Activated CD8-positive, alpha-beta T cell treated with anti-CD3 and anti-CD28 coated beads for 36 hours (primary cell): ENCODE results near the gene PLCH1. TPM values are rescaled to one million over a fixed set of nuclear protein-coding genes. Genes with fewer than 3 reads are reported as not detected.
"Not testable (repeated sequence)": the region's sequence is repeated elsewhere in the genome, so short reads cannot be mapped to it uniquely, and the experiment has no call there.

Experiments
- ATAC-seq: fragments of 200-7000 bp; cut with Tn5 transposase; one replicate; pipeline ENCODE4 v1.10.0; 2021; ENCODE audit warnings: mild to moderate bottlenecking, moderate library complexity
- CTCF ChIA-PET: fragments of 350-600 bp; sonication (Branson Sonifier 250); formaldehyde crosslinking; loops from one replicate; lab custom pipeline; 2021; ENCODE audit warnings: antibody characterized with exemption; lab: Charles Lee
- POLR2A ChIA-PET: fragments of 350-600 bp; sonication (Branson Sonifier 250); formaldehyde crosslinking; loops from one replicate; lab custom pipeline; 2021; ENCODE audit warnings: antibody characterized with exemption; lab: Charles Lee
- DNase-seq: peaks from one replicate; pipeline ENCODE4 v3.0.0-alpha.2; 2020
- H3K27ac Mint-ChIP-seq: one replicate; pipeline ENCODE4 v1.8.0; 2021; ENCODE audit warnings: mild to moderate bottlenecking, mixed read lengths
- H3K27me3 Mint-ChIP-seq: one replicate; pipeline ENCODE4 v1.8.0; 2021; ENCODE audit warnings: mixed read lengths
- H3K36me3 Mint-ChIP-seq: one replicate; pipeline ENCODE4 v1.8.0; 2021; ENCODE audit warnings: low read depth, mixed read lengths
- H3K4me1 Mint-ChIP-seq: one replicate; pipeline ENCODE4 v1.8.0; 2021; ENCODE audit warnings: low read depth, mixed read lengths
- H3K4me3 Mint-ChIP-seq: one replicate; pipeline ENCODE4 v1.8.0; 2021; ENCODE audit warnings: mild to moderate bottlenecking, moderate library complexity, mixed read lengths
- H3K9me3 Mint-ChIP-seq: one replicate; pipeline ENCODE4 v1.8.0; 2021; ENCODE audit warnings: mixed read lengths
- intact Hi-C: fragments of 100-400 bp; cut with micrococcal nuclease; formaldehyde crosslinking; loops from one replicate; pipeline ENCODE4 v1.10.0; 2022
- total RNA-seq, 2 experiments: library from RNA; stranded (reverse); gene quantifications; one replicate each; pipeline ENCODE4 v1.2.3, GENCODE V29; 2021
- TF ChIP-seq, protein P1 (sequence below): fragments of 200-600 bp; IDR thresholded peaks from one replicate; pipeline ENCODE4 v1.8.0; 2022; ENCODE audit warnings: antibody characterized with exemption, mild to moderate bottlenecking

PLCH1 gene
- total RNA-seq, 2 experiments from 2014 or later = 0.20 to 0.32 TPM

GRCh38 chr3:155629056-155629455 is 115.8 kb downstream of the PLCH1 start:
- peaks cover 2% of the 10 kb centered on the region for H3K27me3 Mint-ChIP-seq
- no peaks in the 10 kb centered on the region for H3K9me3 Mint-ChIP-seq
- ATAC-seq = no peak
- H3K4me1 Mint-ChIP-seq = no peaks in the 10 kb centered on the region
- H3K27ac Mint-ChIP-seq = no peak overlapping the region
- intact Hi-C loops = no loop called here
- TF ChIP-seq, protein P1, sequence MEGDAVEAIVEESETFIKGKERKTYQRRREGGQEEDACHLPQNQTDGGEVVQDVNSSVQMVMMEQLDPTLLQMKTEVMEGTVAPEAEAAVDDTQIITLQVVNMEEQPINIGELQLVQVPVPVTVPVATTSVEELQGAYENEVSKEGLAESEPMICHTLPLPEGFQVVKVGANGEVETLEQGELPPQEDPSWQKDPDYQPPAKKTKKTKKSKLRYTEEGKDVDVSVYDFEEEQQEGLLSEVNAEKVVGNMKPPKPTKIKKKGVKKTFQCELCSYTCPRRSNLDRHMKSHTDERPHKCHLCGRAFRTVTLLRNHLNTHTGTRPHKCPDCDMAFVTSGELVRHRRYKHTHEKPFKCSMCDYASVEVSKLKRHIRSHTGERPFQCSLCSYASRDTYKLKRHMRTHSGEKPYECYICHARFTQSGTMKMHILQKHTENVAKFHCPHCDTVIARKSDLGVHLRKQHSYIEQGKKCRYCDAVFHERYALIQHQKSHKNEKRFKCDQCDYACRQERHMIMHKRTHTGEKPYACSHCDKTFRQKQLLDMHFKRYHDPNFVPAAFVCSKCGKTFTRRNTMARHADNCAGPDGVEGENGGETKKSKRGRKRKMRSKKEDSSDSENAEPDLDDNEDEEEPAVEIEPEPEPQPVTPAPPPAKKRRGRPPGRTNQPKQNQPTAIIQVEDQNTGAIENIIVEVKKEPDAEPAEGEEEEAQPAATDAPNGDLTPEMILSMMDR = no peak
- no peak for DNase-seq
- no peaks in the 10 kb centered on the region for H3K36me3 Mint-ChIP-seq
- CTCF ChIA-PET = no interaction called here
- no peak overlapping the region for H3K4me3 Mint-ChIP-seq
- POLR2A ChIA-PET = no interaction called here

DNA sequence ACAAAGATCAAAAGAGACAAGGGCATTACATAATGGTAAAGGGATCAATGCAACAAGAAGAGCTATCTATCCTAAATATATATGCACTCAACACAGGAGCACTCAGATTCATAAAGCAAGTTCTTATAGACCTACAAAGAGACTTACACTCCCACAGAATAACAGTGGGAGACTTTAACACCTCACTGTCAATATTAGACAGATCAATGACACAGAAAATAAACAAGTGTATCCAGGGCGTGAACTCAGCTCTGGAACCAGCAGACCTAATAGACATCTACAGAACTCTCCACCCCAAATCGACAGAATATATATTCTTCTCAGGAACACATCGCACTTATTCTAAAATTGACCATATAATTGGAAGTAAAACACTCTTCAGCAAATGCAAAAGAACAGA is 122.2 kb downstream of the PLCH1 start:
- H3K27me3 Mint-ChIP-seq, POLR2A ChIA-PET, H3K9me3 Mint-ChIP-seq, intact Hi-C loops, H3K36me3 Mint-ChIP-seq, H3K4me3 Mint-ChIP-seq, ATAC-seq, DNase-seq, H3K27ac Mint-ChIP-seq, CTCF ChIA-PET, H3K4me1 Mint-ChIP-seq: not testable (repeated sequence)

- POLR2A ChIA-PET, DNase-seq, ATAC-seq, H3K9me3 Mint-ChIP-seq, H3K36me3 Mint-ChIP-seq, H3K4me3 Mint-ChIP-seq, H3K27me3 Mint-ChIP-seq, CTCF ChIA-PET, H3K27ac Mint-ChIP-seq, H3K4me1 Mint-ChIP-seq, intact Hi-C loops: not testable (repeated sequence)
These were observed 124.3 kb downstream of the PLCH1 start for GRCh38 chr3:155620552-155620951.

- ChIA-PET CTCF (no interaction called here), POLR2A (no interaction called here)
- Mint-ChIP-seq H3K4me1 (no peaks in the 10 kb centered on the region), H3K27ac (no peak overlapping the region), H3K36me3 (no peaks in the 10 kb centered on the region), H3K27me3 (no peaks in the 10 kb centered on the region), H3K9me3 (peaks cover 9% of the 10 kb centered on the region), H3K4me3 (no peak overlapping the region)
- intact Hi-C loops = no loop called here
- DNase-seq (no peak), ATAC-seq (no peak)
- TF ChIP-seq, protein P1 = no peak
These were observed 125.6 kb downstream of the PLCH1 start for GRCh38 chr3:155619118-155619915.

- TF ChIP-seq, protein P1 = no peak
- intact Hi-C loops = no loop called here
- ChIA-PET POLR2A (no interaction called here), CTCF (no interaction called here)
- Mint-ChIP-seq H3K4me3 (no peak overlapping the region), H3K27ac (no peak overlapping the region), H3K9me3 (peaks cover 12% of the 10 kb centered on the region), H3K4me1 (no peaks in the 10 kb centered on the region), H3K27me3 (no peaks in the 10 kb centered on the region), H3K36me3 (no peaks in the 10 kb centered on the region)
- DNase-seq (no peak), ATAC-seq (no peak)
These were observed 126.3 kb downstream of the PLCH1 start for GRCh38 chr3:155618543-155618942.

DNA sequence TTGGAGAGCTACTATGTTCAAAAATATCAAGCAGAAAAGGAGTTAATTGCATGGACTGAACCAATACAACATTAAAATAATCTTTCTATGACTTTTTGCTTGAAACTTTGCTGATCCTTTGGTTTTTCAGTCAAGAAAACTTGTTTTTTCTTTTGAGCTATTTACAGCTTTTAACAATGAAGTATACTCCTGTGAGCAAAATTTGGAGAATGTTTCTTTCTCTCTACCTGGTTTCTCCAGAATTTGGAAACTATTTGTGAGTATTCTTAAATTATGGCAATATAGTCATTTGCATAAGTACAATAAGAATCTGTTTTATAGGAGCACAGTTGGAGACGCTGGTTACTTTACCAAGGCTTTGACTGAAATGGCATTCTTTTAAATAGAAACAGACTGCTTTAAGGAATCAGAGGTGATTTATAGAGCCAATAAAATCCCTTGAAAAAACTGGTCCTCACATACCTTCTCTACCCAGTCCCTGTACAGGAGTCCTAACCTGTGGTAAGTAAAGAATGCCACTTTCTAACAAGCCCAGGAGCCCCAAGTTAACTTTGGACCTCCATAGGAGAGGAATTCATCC is 127.4 kb downstream of the PLCH1 start:
- TF ChIP-seq, protein P1 = no peak
- intact Hi-C loops = no loop called here
- DNase-seq (no peak), ATAC-seq (no peak)
- Mint-ChIP-seq H3K27me3 (no peaks in the 10 kb centered on the region), H3K27ac (no peak overlapping the region), H3K9me3 (peaks cover 12% of the 10 kb centered on the region), H3K4me1 (no peaks in the 10 kb centered on the region), H3K4me3 (no peak overlapping the region), H3K36me3 (no peaks in the 10 kb centered on the region)
- ChIA-PET POLR2A (no interaction called here), CTCF (no interaction called here)

DNA sequence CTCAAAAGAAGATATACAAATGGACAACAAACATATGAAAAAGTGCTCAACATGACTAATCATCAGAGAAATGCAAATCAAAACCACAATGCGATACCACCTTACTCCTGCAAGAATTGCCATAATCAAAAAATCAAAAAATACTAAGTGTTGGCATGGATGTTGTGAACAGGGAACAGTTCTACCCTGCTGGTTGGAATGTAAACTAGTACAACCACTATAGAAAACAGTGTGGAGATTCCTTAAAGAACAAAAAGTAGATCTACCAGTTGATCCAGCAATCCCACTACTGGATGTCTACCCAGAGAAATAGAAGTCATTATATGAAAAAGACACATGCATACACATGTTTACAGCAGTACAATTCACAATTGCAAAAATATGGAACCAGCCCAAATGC is 129.7 kb downstream of the PLCH1 start:
- H3K27ac Mint-ChIP-seq, H3K4me3 Mint-ChIP-seq, H3K4me1 Mint-ChIP-seq, H3K27me3 Mint-ChIP-seq, intact Hi-C loops, POLR2A ChIA-PET, ATAC-seq, H3K36me3 Mint-ChIP-seq, CTCF ChIA-PET, DNase-seq: not testable (repeated sequence)
- peaks cover 13% of the 10 kb centered on the region for H3K9me3 Mint-ChIP-seq

DNA sequence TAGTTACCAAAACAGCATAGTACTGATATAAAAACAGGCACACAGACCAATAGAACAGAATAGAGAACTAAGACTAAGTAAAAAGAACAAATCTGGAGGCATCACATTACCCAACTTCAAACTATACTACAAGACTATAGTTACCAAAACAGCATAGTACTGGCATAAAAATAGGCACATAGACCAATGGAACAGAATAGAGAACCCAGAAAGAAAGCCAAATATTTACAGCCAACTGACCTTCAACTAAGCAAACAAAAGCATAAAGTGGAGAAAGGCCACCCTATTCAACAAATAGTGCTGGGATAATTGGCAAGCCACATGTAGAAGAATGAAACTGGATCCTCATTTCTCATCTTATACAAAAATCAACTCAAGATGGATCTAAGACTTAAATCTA is 130.5 kb downstream of the PLCH1 start:
- not testable (repeated sequence) for H3K36me3 Mint-ChIP-seq

More for the DNA sequence above, 130.5 kb downstream of the PLCH1 start:
- intact Hi-C loops, H3K27ac Mint-ChIP-seq, DNase-seq, POLR2A ChIA-PET, H3K27me3 Mint-ChIP-seq, CTCF ChIA-PET, H3K4me3 Mint-ChIP-seq, ATAC-seq, H3K4me1 Mint-ChIP-seq: not testable (repeated sequence)
- H3K9me3 Mint-ChIP-seq = peaks cover 14% of the 10 kb centered on the region
